ENCODE measurements around the gene SLC4A1AP. TPM values are rescaled to one million over a fixed set of nuclear protein-coding genes. Genes with fewer than 3 reads are reported as not detected.

The SLC4A1AP gene
- total RNA-seq, 1 donor from 2014 or later, result 29.7 TPM

- intact Hi-C loops (cut with micrococcal nuclease), result loop anchor here (5.0 kb wide), 2 partner anchors 531 to 671 kb away; partner anchors contain the start of gene FOSL2
- H3K9me3 Mint-ChIP-seq, result no peaks in the 10 kb centered on the region
- no peak overlapping the region for H3K27ac Mint-ChIP-seq
- H3K36me3 Mint-ChIP-seq (ENCODE audit: low read depth), result no peaks in the 10 kb centered on the region
- peaks cover 3% of the 10 kb centered on the region for H3K27me3 Mint-ChIP-seq (ENCODE audit: insufficient read depth)
- no peak overlapping the region for H3K4me3 Mint-ChIP-seq
- H3K4me1 Mint-ChIP-seq (ENCODE audit: low read depth), result peaks cover 43% of the 10 kb centered on the region
- DNase-seq (ENCODE audit: low spot score), result no peak
Measured at GRCh38 chr2:27721335-27721734, 57.6 kb downstream of the SLC4A1AP start.

- Mint-ChIP-seq H3K4me3 (peak overlapping the region; percentile 22), H3K27ac (no peak overlapping the region), H3K9me3 (no peaks in the 10 kb centered on the region), H3K36me3 (ENCODE audit: low read depth) (no peaks in the 10 kb centered on the region), H3K4me1 (ENCODE audit: low read depth) (peaks cover 37% of the 10 kb centered on the region), H3K27me3 (ENCODE audit: insufficient read depth) (peaks cover 3% of the 10 kb centered on the region)
- intact Hi-C loops (cut with micrococcal nuclease), result loop anchor here (5.0 kb wide), 2 partner anchors 530 to 670 kb away; partner anchors contain the start of gene FOSL2
- no peak for DNase-seq (ENCODE audit: low spot score)
Measured at GRCh38 chr2:27721884-27722485, 58.3 kb downstream of the SLC4A1AP start.

- H3K36me3 Mint-ChIP-seq (ENCODE audit: low read depth), result peaks cover 4% of the 10 kb centered on the region
- no peak for DNase-seq (ENCODE audit: low spot score)
- no peak overlapping the region for H3K27ac Mint-ChIP-seq
- intact Hi-C loops (cut with micrococcal nuclease), result loop anchor here (5.0 kb wide), 2 partner anchors 529 to 669 kb away; partner anchors contain the start of gene FOSL2
- peaks cover 3% of the 10 kb centered on the region for H3K27me3 Mint-ChIP-seq (ENCODE audit: insufficient read depth)
- H3K4me3 Mint-ChIP-seq, result no peak overlapping the region
- peaks cover 40% of the 10 kb centered on the region for H3K4me1 Mint-ChIP-seq (ENCODE audit: low read depth)
- H3K9me3 Mint-ChIP-seq, result peaks cover 5% of the 10 kb centered on the region
Measured at GRCh38 chr2:27723372-27724144, 59.9 kb downstream of the SLC4A1AP start.

DNA sequence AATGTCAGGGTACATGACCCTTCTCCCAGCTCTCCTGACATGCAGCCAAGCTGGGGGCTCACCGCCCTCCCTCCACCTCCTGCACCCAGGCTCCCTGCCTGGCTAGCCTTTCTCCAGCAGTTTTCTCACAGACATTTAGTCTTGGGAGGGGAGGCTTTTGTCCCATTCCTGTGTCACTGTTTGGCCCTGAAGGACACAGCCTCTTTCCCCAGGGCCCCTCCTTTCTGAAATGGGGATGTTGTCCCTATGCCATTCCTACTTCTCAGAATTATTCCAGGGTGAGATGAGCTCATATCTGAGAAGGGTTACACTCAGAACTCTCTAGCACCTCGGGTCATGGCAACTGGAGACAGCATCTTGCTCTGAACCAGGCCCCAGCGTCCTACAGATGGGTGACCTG lies 60.5 kb downstream of the SLC4A1AP start:
- Mint-ChIP-seq H3K27ac (no peak overlapping the region), H3K27me3 (ENCODE audit: insufficient read depth) (peaks cover 3% of the 10 kb centered on the region), H3K36me3 (ENCODE audit: low read depth) (peaks cover 4% of the 10 kb centered on the region), H3K9me3 (peaks cover 5% of the 10 kb centered on the region), H3K4me3 (no peak overlapping the region), H3K4me1 (ENCODE audit: low read depth) (peaks cover 46% of the 10 kb centered on the region)
- DNase-seq (ENCODE audit: low spot score), result no peak
- intact Hi-C loops (cut with micrococcal nuclease), result loop anchor here (5.0 kb wide), 2 partner anchors 528 to 668 kb away; partner anchors contain the start of gene FOSL2

- intact Hi-C loops (cut with micrococcal nuclease), result loop anchor here (5.0 kb wide), 2 partner anchors 527 to 667 kb away; partner anchors contain the start of gene FOSL2
- Mint-ChIP-seq H3K4me3 (no peak overlapping the region), H3K27ac (no peak overlapping the region), H3K36me3 (ENCODE audit: low read depth) (peaks cover 4% of the 10 kb centered on the region), H3K9me3 (peaks cover 5% of the 10 kb centered on the region), H3K27me3 (ENCODE audit: insufficient read depth) (peaks cover 3% of the 10 kb centered on the region), H3K4me1 (ENCODE audit: low read depth) (peaks cover 44% of the 10 kb centered on the region)
- DNase-seq (ENCODE audit: low spot score), result no peak
Measured at GRCh38 chr2:27724905-27725701, 61.4 kb downstream of the SLC4A1AP start.

- Mint-ChIP-seq H3K27me3 (ENCODE audit: insufficient read depth) (peaks cover 3% of the 10 kb centered on the region), H3K27ac (no peak overlapping the region), H3K4me3 (no peak overlapping the region), H3K4me1 (ENCODE audit: low read depth) (peaks cover 32% of the 10 kb centered on the region), H3K36me3 (ENCODE audit: low read depth) (peaks cover 4% of the 10 kb centered on the region), H3K9me3 (peaks cover 5% of the 10 kb centered on the region)
- DNase-seq (ENCODE audit: low spot score), result no peak
- intact Hi-C loops (cut with micrococcal nuclease), result no loop called here
Measured at GRCh38 chr2:27727257-27727656, 63.6 kb downstream of the SLC4A1AP start.

DNA sequence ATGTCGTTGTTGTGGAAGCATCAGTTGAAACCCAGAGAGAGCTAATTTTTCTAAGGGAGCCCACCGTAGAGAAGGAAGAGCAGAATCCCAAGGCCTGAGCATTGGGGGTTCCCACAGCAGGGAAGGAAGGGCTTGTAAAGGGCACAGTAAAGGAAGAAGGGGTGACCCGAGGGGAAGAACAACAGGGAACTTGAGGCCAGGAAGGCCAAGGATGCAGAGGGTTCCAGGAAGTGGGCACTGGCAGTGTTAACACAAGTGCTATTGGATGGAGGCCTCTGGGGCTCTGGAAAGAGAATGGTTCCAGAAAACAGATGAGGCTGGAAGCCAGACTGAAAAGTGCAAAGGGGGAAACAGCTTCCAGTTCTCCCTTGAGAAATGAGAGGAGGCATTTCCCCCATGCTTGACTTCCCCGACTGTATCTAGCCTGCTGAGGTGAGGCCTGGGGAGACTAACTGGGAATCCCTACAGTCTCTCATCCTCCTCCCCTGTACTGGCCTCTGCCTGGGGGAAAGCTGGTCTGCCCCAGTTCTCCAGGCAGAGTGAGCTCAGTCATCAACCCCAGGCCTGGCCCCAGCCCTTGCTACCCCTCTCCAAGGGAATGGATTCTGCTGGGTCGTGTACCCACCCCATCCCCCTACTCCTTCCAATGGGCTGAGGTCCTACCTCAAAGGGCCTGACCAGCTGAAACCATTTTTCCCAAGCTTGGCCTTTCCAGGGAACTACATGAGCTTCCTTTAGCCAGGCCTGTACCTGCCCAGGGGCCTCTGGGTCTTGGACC lies 64.6 kb downstream of the SLC4A1AP start:
- Mint-ChIP-seq H3K4me3 (no peak overlapping the region), H3K36me3 (ENCODE audit: low read depth) (peaks cover 4% of the 10 kb centered on the region), H3K27ac (no peak overlapping the region), H3K9me3 (peaks cover 5% of the 10 kb centered on the region), H3K4me1 (ENCODE audit: low read depth) (peaks cover 30% of the 10 kb centered on the region), H3K27me3 (ENCODE audit: insufficient read depth) (peaks cover 3% of the 10 kb centered on the region)
- intact Hi-C loops (cut with micrococcal nuclease), result no loop called here
- DNase-seq (ENCODE audit: low spot score), result no peak

DNA sequence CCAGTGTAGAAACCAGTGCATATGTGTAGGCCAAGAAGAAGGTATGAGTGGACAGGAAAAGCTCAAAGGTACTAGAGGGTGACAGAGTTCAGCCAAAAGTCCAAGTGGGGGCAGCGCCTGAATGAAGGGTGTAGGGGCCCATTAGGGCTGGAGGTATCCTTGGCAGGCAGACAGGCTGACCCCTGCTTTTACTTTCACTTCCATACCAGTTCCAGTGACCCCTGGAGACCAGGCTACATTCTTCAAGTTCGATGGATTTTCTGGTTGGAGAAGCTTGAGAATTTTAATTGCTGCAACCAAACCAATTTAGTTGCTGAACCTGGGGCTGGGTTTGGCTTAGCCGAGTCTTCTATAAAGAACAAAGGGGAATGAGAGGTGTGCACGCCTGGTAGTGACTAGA lies 65.5 kb downstream of the SLC4A1AP start:
- Mint-ChIP-seq H3K27ac (no peak overlapping the region), H3K36me3 (ENCODE audit: low read depth) (peaks cover 4% of the 10 kb centered on the region), H3K4me3 (no peak overlapping the region), H3K4me1 (ENCODE audit: low read depth) (peaks cover 26% of the 10 kb centered on the region), H3K9me3 (peaks cover 5% of the 10 kb centered on the region), H3K27me3 (ENCODE audit: insufficient read depth) (peaks cover 3% of the 10 kb centered on the region)
- intact Hi-C loops (cut with micrococcal nuclease), result no loop called here
- no peak for DNase-seq (ENCODE audit: low spot score)

GRCh38 chr2:27729614-27730013 lies 65.9 kb downstream of the SLC4A1AP start:
- Mint-ChIP-seq H3K36me3 (ENCODE audit: low read depth) (peaks cover 4% of the 10 kb centered on the region), H3K4me3 (no peak overlapping the region), H3K4me1 (ENCODE audit: low read depth) (peaks cover 29% of the 10 kb centered on the region), H3K9me3 (peaks cover 5% of the 10 kb centered on the region), H3K27me3 (ENCODE audit: insufficient read depth) (peaks cover 3% of the 10 kb centered on the region), H3K27ac (no peak overlapping the region)
- intact Hi-C loops (cut with micrococcal nuclease), result no loop called here
- no peak for DNase-seq (ENCODE audit: low spot score)

DNA sequence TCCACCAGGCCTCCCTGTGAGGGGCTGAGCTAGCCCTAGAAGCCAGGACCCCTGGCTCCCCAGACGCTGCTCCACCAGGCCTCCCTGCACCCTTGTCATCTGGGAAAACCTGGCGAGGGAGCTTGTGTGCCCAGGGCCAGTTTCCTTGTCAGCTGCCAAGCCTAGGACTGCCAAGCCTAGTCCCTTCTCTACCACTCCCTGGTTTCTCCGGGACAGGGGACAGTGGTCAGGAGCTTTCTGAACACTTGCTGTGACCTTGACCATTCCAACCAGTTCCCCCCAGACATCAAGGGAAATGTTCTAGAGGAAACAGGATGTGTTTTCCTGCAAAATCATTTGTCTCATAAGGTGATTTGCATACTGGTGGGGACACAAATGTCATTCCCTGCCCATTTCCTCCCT lies 66.6 kb downstream of the SLC4A1AP start:
- peaks cover 3% of the 10 kb centered on the region for H3K27me3 Mint-ChIP-seq (ENCODE audit: insufficient read depth)
- intact Hi-C loops (cut with micrococcal nuclease), result no loop called here
- no peak overlapping the region for H3K4me3 Mint-ChIP-seq
- H3K9me3 Mint-ChIP-seq, result peaks cover 5% of the 10 kb centered on the region
- no peak for DNase-seq (ENCODE audit: low spot score)
- H3K4me1 Mint-ChIP-seq (ENCODE audit: low read depth), result peaks cover 36% of the 10 kb centered on the region
- H3K27ac Mint-ChIP-seq, result no peak overlapping the region
- peaks cover 4% of the 10 kb centered on the region for H3K36me3 Mint-ChIP-seq (ENCODE audit: low read depth)

DNA sequence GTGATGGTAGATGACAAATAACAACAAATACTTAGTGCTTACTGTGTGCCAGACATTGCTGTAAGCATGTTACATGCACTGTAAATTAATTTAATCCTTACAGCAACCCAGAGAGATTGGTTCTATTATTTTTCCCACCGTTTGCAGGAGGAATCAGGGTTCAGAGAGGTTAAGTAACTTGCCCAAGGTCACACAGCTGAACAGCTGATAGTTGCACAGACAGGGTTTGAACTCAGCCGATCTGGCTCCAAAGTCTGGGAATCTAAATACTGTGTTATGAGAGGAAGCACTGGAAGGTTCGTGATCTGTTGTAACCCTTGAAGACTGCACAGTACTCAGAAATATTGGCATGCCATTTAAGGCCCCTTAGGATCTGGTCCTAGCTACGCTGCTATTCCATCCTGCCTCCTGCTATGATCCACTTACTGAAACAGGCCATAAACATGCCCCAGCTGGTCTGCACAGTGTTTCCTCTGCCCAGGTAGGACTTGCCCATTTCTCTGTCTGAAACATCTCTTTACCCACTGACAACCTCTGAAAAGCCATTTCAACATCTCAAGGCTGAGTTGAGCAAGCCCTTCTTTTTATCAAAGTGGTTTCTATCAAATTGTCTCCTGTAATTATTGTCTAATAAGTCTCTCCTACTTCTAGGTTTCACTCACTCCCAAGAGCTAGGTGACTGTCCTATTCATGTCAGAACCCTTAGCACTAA lies 67.4 kb downstream of the SLC4A1AP start:
- peaks cover 5% of the 10 kb centered on the region for H3K9me3 Mint-ChIP-seq
- intact Hi-C loops (cut with micrococcal nuclease), result no loop called here
- no peak for DNase-seq (ENCODE audit: low spot score)
- H3K4me1 Mint-ChIP-seq (ENCODE audit: low read depth), result peaks cover 40% of the 10 kb centered on the region
- no peaks in the 10 kb centered on the region for H3K27me3 Mint-ChIP-seq (ENCODE audit: insufficient read depth)
- peaks cover 4% of the 10 kb centered on the region for H3K36me3 Mint-ChIP-seq (ENCODE audit: low read depth)
- H3K4me3 Mint-ChIP-seq, result no peak overlapping the region
- H3K27ac Mint-ChIP-seq, result no peak overlapping the region

GRCh38 chr2:27734305-27734704 lies 70.6 kb downstream of the SLC4A1AP start:
- intact Hi-C loops (cut with micrococcal nuclease), result no loop called here
- no peak overlapping the region for H3K4me3 Mint-ChIP-seq
- no peaks in the 10 kb centered on the region for H3K36me3 Mint-ChIP-seq (ENCODE audit: low read depth)
- no peaks in the 10 kb centered on the region for H3K27me3 Mint-ChIP-seq (ENCODE audit: insufficient read depth)
- H3K4me1 Mint-ChIP-seq (ENCODE audit: low read depth), result peaks cover 32% of the 10 kb centered on the region
- DNase-seq (ENCODE audit: low spot score), result no peak
- no peak overlapping the region for H3K27ac Mint-ChIP-seq
- no peaks in the 10 kb centered on the region for H3K9me3 Mint-ChIP-seq
